ENCODE measurements around the gene CC2D2A.

The CC2D2A gene

GRCh38 chr4:15438939-15439524, 30.6 kb upstream of the CC2D2A start:
- no peaks in the 10 kb centered on the region for H3K27me3 ChIP-seq (ENCODE audit: insufficient read depth, poor library complexity, severe bottlenecking)
- ATAC-seq (ENCODE audit: low read depth) (0 out of 3 replicates have a peak, but pooled peaks have one; percentile 31), DNase-seq (ENCODE audit: low spot score) (no peak)
- no peaks in the 10 kb centered on the region for H3K36me3 ChIP-seq (ENCODE audit: low read depth)
- no peaks in the 10 kb centered on the region for H3K4me1 ChIP-seq (ENCODE audit: insufficient read depth, poor library complexity, severe bottlenecking)
- no peak overlapping the region for H3K4me3 ChIP-seq (ENCODE audit: severe bottlenecking)
- no peaks in the 10 kb centered on the region for H3K9me3 ChIP-seq (ENCODE audit: severe bottlenecking)
- TF ChIP-seq, protein P1, sequence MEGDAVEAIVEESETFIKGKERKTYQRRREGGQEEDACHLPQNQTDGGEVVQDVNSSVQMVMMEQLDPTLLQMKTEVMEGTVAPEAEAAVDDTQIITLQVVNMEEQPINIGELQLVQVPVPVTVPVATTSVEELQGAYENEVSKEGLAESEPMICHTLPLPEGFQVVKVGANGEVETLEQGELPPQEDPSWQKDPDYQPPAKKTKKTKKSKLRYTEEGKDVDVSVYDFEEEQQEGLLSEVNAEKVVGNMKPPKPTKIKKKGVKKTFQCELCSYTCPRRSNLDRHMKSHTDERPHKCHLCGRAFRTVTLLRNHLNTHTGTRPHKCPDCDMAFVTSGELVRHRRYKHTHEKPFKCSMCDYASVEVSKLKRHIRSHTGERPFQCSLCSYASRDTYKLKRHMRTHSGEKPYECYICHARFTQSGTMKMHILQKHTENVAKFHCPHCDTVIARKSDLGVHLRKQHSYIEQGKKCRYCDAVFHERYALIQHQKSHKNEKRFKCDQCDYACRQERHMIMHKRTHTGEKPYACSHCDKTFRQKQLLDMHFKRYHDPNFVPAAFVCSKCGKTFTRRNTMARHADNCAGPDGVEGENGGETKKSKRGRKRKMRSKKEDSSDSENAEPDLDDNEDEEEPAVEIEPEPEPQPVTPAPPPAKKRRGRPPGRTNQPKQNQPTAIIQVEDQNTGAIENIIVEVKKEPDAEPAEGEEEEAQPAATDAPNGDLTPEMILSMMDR (IDR thresholded peaks at IDR 0.05; ENCODE audit: poor library complexity, severe bottlenecking): no peak
- no peak overlapping the region for H3K27ac ChIP-seq (ENCODE audit: poor library complexity, severe bottlenecking)

GRCh38 chr4:15443371-15444160, 26.1 kb upstream of the CC2D2A start:
- H3K4me3 ChIP-seq (ENCODE audit: severe bottlenecking): no peak overlapping the region
- no peak for ATAC-seq (ENCODE audit: low read depth)
- TF ChIP-seq, protein P1 (IDR thresholded peaks at IDR 0.05; ENCODE audit: poor library complexity, severe bottlenecking): no peak
- H3K27ac ChIP-seq (ENCODE audit: poor library complexity, severe bottlenecking): no peak overlapping the region
- no peaks in the 10 kb centered on the region for H3K9me3 ChIP-seq (ENCODE audit: severe bottlenecking)
- no peak for DNase-seq (ENCODE audit: low spot score)
- no peaks in the 10 kb centered on the region for H3K27me3 ChIP-seq (ENCODE audit: insufficient read depth, poor library complexity, severe bottlenecking)
- H3K4me1 ChIP-seq (ENCODE audit: insufficient read depth, poor library complexity, severe bottlenecking): no peaks in the 10 kb centered on the region
- H3K36me3 ChIP-seq (ENCODE audit: low read depth): no peaks in the 10 kb centered on the region

- no peak for ATAC-seq (ENCODE audit: low read depth)
- H3K4me3 ChIP-seq (ENCODE audit: severe bottlenecking): no peak overlapping the region
- no peak for DNase-seq (ENCODE audit: low spot score)
- no peaks in the 10 kb centered on the region for H3K27me3 ChIP-seq (ENCODE audit: insufficient read depth, poor library complexity, severe bottlenecking)
- H3K4me1 ChIP-seq (ENCODE audit: insufficient read depth, poor library complexity, severe bottlenecking): no peaks in the 10 kb centered on the region
- H3K27ac ChIP-seq (ENCODE audit: poor library complexity, severe bottlenecking): no peak overlapping the region
- TF ChIP-seq, protein P1 (IDR thresholded peaks at IDR 0.05; ENCODE audit: poor library complexity, severe bottlenecking): no peak
- H3K9me3 ChIP-seq (ENCODE audit: severe bottlenecking): no peaks in the 10 kb centered on the region
- H3K36me3 ChIP-seq (ENCODE audit: low read depth): no peaks in the 10 kb centered on the region
Observed at GRCh38 chr4:15444276-15444675, 25.4 kb upstream of the CC2D2A start.

DNA sequence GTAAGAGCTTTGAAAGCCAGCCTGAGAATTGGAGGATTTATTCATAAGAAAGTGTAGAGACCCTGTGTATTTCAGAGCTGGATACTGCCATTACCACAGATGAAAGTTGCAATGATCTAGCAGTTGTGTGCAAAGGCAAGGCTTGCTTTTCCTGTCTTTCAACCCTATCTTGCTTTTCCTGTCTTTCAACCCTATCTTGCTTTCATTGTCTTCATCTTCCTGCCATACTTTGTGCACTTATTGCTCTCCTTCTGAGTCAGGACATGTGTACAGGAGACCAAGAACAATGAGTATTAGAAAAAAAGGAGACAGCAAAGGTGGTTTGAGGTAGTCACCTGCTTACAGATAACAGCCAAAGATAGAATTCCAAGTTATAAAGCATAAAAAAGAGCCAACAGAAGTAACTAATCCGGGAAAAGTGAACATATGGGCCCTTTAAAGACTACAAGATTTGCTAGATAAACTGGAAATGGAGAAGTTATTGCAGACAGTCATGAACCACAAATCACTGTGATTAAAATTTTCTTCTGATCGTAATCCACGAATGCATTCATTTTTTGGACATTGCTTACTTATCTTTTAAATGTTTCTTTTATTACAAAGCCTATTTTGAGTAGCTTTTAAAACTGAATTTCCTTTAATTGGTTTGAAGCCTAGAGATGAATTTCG, 24.7 kb upstream of the CC2D2A start:
- Histone ChIP-seq H3K4me3 (ENCODE audit: severe bottlenecking) (no peak overlapping the region), H3K36me3 (ENCODE audit: low read depth) (no peaks in the 10 kb centered on the region), H3K9me3 (ENCODE audit: severe bottlenecking) (no peaks in the 10 kb centered on the region), H3K4me1 (ENCODE audit: insufficient read depth, poor library complexity, severe bottlenecking) (no peaks in the 10 kb centered on the region), H3K27me3 (ENCODE audit: insufficient read depth, poor library complexity, severe bottlenecking) (no peaks in the 10 kb centered on the region), H3K27ac (ENCODE audit: poor library complexity, severe bottlenecking) (no peak overlapping the region)
- TF ChIP-seq, protein P1 (IDR thresholded peaks at IDR 0.05; ENCODE audit: poor library complexity, severe bottlenecking): no peak
- DNase-seq (ENCODE audit: low spot score) (no peak), ATAC-seq (ENCODE audit: low read depth) (no peak)

Measured in RWPE2 (cell line).